ENCODE results near the gene CDK2.
A peak's percentile ranks its signal among the peaks of the same experiment; 100 is the strongest.

DNA sequence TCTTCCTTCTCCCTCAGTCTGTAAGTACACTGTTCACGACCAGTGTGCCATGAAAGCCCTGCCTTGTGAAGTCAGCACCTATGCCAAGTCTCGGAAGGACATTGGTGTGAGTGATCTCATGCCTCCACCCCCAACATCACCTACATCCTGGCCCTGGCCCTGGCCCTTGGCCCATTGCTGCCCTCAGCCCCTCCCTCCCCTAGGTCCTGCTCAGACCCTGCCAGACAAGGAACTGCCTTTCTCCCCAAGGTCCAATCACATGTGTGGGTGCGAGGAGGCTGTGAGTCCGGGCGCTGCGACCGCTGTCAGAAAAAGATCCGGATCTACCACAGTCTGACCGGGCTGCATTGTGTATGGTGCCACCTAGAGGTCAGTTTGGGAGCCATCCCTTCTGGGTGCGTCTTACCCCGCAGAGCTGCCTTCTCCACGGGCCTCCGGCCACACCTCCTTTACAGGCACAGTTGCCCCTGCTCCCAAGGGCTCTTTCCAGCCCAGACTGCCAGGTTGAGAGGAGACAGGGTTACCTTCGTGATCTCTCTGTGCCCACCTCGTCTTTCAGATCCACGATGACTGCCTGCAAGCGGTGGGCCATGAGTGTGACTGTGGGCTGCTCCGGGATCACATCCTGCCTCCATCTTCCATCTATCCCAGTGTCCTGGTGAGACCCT lies 26.4 kb upstream of the CDK2 start:
- TF ChIP-seq, protein P1, sequence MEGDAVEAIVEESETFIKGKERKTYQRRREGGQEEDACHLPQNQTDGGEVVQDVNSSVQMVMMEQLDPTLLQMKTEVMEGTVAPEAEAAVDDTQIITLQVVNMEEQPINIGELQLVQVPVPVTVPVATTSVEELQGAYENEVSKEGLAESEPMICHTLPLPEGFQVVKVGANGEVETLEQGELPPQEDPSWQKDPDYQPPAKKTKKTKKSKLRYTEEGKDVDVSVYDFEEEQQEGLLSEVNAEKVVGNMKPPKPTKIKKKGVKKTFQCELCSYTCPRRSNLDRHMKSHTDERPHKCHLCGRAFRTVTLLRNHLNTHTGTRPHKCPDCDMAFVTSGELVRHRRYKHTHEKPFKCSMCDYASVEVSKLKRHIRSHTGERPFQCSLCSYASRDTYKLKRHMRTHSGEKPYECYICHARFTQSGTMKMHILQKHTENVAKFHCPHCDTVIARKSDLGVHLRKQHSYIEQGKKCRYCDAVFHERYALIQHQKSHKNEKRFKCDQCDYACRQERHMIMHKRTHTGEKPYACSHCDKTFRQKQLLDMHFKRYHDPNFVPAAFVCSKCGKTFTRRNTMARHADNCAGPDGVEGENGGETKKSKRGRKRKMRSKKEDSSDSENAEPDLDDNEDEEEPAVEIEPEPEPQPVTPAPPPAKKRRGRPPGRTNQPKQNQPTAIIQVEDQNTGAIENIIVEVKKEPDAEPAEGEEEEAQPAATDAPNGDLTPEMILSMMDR (IDR thresholded peaks at IDR 0.05), result peak in 1 of 3 donors; percentile 84
- TF ChIP-seq POLR2A (IDR thresholded peaks at IDR 0.05), result no peak

Measured in lower leg skin (tissue), 3 donors.